IMR-90 (cell line): ENCODE data around the gene SHROOM3. TPM values are rescaled to one million over a fixed set of nuclear protein-coding genes. Genes with fewer than 3 reads are reported as not detected.

ENCODE experiments used
- ATAC-seq: fragments of 200-7000 bp; cut with Tn5 transposase; 2 replicates; pipeline ENCODE4 v1.9.1; 2020; ENCODE audit warnings: low read depth, mild to moderate bottlenecking, moderate library complexity
- BruUV-seq: library from RNA; stranded (reverse); fragments of 400-500 nt; replicated peaks from 2 replicates; lab custom pipeline; 2021; lab: Mats Ljungman, UMichigan
- CTCF ChIA-PET: fragments of 300-600 bp; formaldehyde crosslinking; extraction: SDS; loops from one replicate; lab custom pipeline; 2021; ENCODE audit warnings: antibody characterized with exemption; lab: Yijun Ruan, JAX
- POLR2A ChIA-PET: fragments of 300-600 bp; sonication (Branson Sonifier 250); formaldehyde crosslinking; loops from one replicate; lab custom pipeline; 2022; ENCODE audit warnings: antibody characterized with exemption; ENCODE audit not compliant: unreplicated experiment; lab: Charles Lee
- DNase-seq: peaks from one replicate; pipeline ENCODE4 v3.0.0; 2013
- H2AFZ ChIP-seq: replicated peaks from 2 replicates; pipeline ENCODE3; 2013; ENCODE audit warnings: low read length, mild to moderate bottlenecking; ENCODE audit not compliant: poor library complexity
- H2AK5ac ChIP-seq: 2 replicates; pipeline ENCODE4 v1.6.1; 2013; ENCODE audit warnings: low read depth, low read length, inconsistent platforms
- H2AK9ac ChIP-seq: replicated peaks from 2 replicates; pipeline ENCODE3; 2013; ENCODE audit warnings: mild to moderate bottlenecking, low read depth, low read length, moderate library complexity; ENCODE audit not compliant: poor library complexity
- H2BK120ac ChIP-seq: 2 replicates; pipeline ENCODE4 v1.6.1; 2013; ENCODE audit warnings: low read depth, low read length, inconsistent platforms
- H2BK15ac ChIP-seq: 3 replicates; pipeline ENCODE4 v1.6.1; 2013; ENCODE audit warnings: low read depth, low read length, inconsistent platforms
- H2BK20ac ChIP-seq: 2 replicates; pipeline ENCODE4 v1.6.1; 2013; ENCODE audit warnings: low read depth, mild to moderate bottlenecking, inconsistent platforms, low read length, moderate library complexity
- H2BK5ac ChIP-seq: 2 replicates; pipeline ENCODE4 v1.6.1; 2013; ENCODE audit warnings: mild to moderate bottlenecking, low read depth, low read length, inconsistent platforms; ENCODE audit not compliant: poor library complexity, severe bottlenecking
- H3K14ac ChIP-seq: replicated peaks from 2 replicates; pipeline ENCODE4 v1.6.1; 2013; ENCODE audit warnings: low read depth, low read length, inconsistent platforms
- H3K18ac ChIP-seq: 2 replicates; pipeline ENCODE4 v1.6.1; 2013; ENCODE audit warnings: low read depth, low read length, control low read depth
- H3K23ac ChIP-seq: 2 replicates; pipeline ENCODE4 v1.6.1; 2013; ENCODE audit warnings: low read depth, low read length, inconsistent platforms
- H3K27ac ChIP-seq: 2 replicates; pipeline ENCODE4 v1.5.1; 2013; ENCODE audit warnings: mild to moderate bottlenecking, control low read depth, low read length; ENCODE audit not compliant: insufficient read depth
- H3K27me3 ChIP-seq: 2 replicates; pipeline ENCODE4 v1.6.1; 2013; ENCODE audit warnings: low read length; ENCODE audit not compliant: control insufficient read depth, insufficient read depth
- H3K36me3 ChIP-seq: 2 replicates; pipeline ENCODE4 v1.6.1; 2013; ENCODE audit warnings: low read length, mixed read lengths; ENCODE audit not compliant: control insufficient read depth, insufficient read depth
- H3K4ac ChIP-seq: 2 replicates; pipeline ENCODE4 v1.6.1; 2013; ENCODE audit warnings: low read depth, low read length, inconsistent platforms
- H3K4me1 ChIP-seq: 2 replicates; pipeline ENCODE4 v1.6.1; 2013; ENCODE audit warnings: low read length, mixed read lengths; ENCODE audit not compliant: control insufficient read depth, insufficient read depth
- H3K4me2 ChIP-seq: 2 replicates; pipeline ENCODE4 v1.6.1; 2013; ENCODE audit warnings: low read depth, mild to moderate bottlenecking, control low read depth, low read length, moderate library complexity
- H3K4me3 ChIP-seq: 2 replicates; pipeline ENCODE4 v1.5.1; 2013; ENCODE audit warnings: low read depth, mild to moderate bottlenecking, control low read depth, low read length, moderate library complexity; ENCODE audit not compliant: insufficient read depth
- H3K56ac ChIP-seq: 2 replicates; pipeline ENCODE4 v1.6.1; 2013; ENCODE audit warnings: low read length, inconsistent platforms; ENCODE audit not compliant: insufficient read depth; ENCODE audit errors: extremely low read depth
- H3K79me1 ChIP-seq, 2 experiments: 2 replicates each; pipeline ENCODE4 v1.6.1; 2013; ENCODE audit warnings: low read length in 2 of 2, inconsistent platforms in 1 of 2, low read depth in 1 of 2
- H3K9ac ChIP-seq: 2 replicates; pipeline ENCODE4 v1.6.1; 2013; ENCODE audit warnings: low read depth, low read length, control low read depth
- H3K9me1 ChIP-seq: 2 replicates; pipeline ENCODE4 v1.6.1; 2013; ENCODE audit warnings: low read length, inconsistent platforms; ENCODE audit not compliant: insufficient read depth
- H3K9me3 ChIP-seq: 2 replicates; pipeline ENCODE4 v1.6.1; 2013; ENCODE audit warnings: low read length; ENCODE audit not compliant: control insufficient read depth, insufficient read depth
- H4K20me1 ChIP-seq: 2 replicates; pipeline ENCODE4 v1.6.1; 2013; ENCODE audit warnings: low read length, inconsistent platforms; ENCODE audit not compliant: insufficient read depth
- H4K5ac ChIP-seq: 2 replicates; pipeline ENCODE4 v1.6.1; 2013; ENCODE audit warnings: mild to moderate bottlenecking, low read depth, low read length, control low read depth
- H4K8ac ChIP-seq, 2 experiments: 2 replicates each; pipeline ENCODE4 v1.6.1; 2013; ENCODE audit warnings: low read depth in 2 of 2, low read length in 2 of 2, control low read depth in 1 of 2, inconsistent platforms in 1 of 2
- H4K91ac ChIP-seq: 2 replicates; pipeline ENCODE4 v1.6.1; 2013; ENCODE audit warnings: low read depth, low read length, inconsistent platforms; ENCODE audit not compliant: insufficient read depth
- BHLHE40 ChIP-seq: fragments of 150-350 bp; IDR thresholded peaks from 2 replicates; pipeline ENCODE4 v1.6.1; 2016; ENCODE audit warnings: mild to moderate bottlenecking, low read depth, low read length
- CEBPB ChIP-seq: IDR thresholded peaks from 2 replicates; pipeline ENCODE4 v1.6.1; 2012; ENCODE audit warnings: low read depth, low read length, improper control_type of control experiment
- CHD1 ChIP-seq: IDR thresholded peaks from 2 replicates; pipeline ENCODE4 v1.6.1; 2012; ENCODE audit warnings: low read depth, low read length, improper control_type of control experiment
- FOS ChIP-seq: fragments of 150-350 bp; IDR thresholded peaks from 2 replicates; pipeline ENCODE4 v1.6.1; 2016; ENCODE audit warnings: low read depth, low read length
- MAFK ChIP-seq: IDR thresholded peaks from 2 replicates; pipeline ENCODE4 v1.6.1; 2012; ENCODE audit warnings: low read depth, low read length, improper control_type of control experiment
- MAZ ChIP-seq: IDR thresholded peaks from 2 replicates; pipeline ENCODE4 v1.6.1; 2012; ENCODE audit warnings: low read depth, mild to moderate bottlenecking, low read length, improper control_type of control experiment, moderate library complexity, borderline replicate concordance
- MXI1 ChIP-seq: IDR thresholded peaks from 2 replicates; pipeline ENCODE4 v1.6.1; 2012; ENCODE audit warnings: low read depth, mild to moderate bottlenecking, low read length, moderate library complexity, borderline replicate concordance
- POLR2A ChIP-seq: IDR thresholded peaks from 2 replicates; pipeline ENCODE4 v1.6.1; 2012; ENCODE audit warnings: mild to moderate bottlenecking, low read depth, low read length
- RAD21 ChIP-seq: IDR thresholded peaks from 2 replicates; pipeline ENCODE4 v1.6.1; 2012; ENCODE audit warnings: low read length, improper control_type of control experiment
- RCOR1 ChIP-seq: IDR thresholded peaks from 2 replicates; pipeline ENCODE4 v1.6.1; 2012; ENCODE audit warnings: mild to moderate bottlenecking, low read length, improper control_type of control experiment; ENCODE audit not compliant: insufficient replicate concordance
- RFX5 ChIP-seq: IDR thresholded peaks from 2 replicates; pipeline ENCODE4 v1.8.0; 2012; ENCODE audit warnings: low read depth, mild to moderate bottlenecking, low read length, moderate library complexity
- SMC3 ChIP-seq: fragments of 150-350 bp; IDR thresholded peaks from 2 replicates; pipeline ENCODE4 v1.6.1; 2016; ENCODE audit warnings: low read depth, mild to moderate bottlenecking, antibody characterized with exemption, low read length, moderate library complexity
- WGBS, 2 experiments: methylation state at CpG; one replicate each; pipeline versions ENCODE4 v1.1.5 to v1.1.7; 2013; ENCODE audit warnings: missing lambda C conversion rate in 2 of 2; ENCODE audit not compliant: insufficient read length in 1 of 2; ENCODE audit errors: extremely low coverage in 2 of 2; 5-methylcytosine and 5-hydroxymethylcytosine counted together
- dilution Hi-C: fragments of 300-500 bp; cut with HindIII; formaldehyde crosslinking; loops from one replicate; pipeline ENCODE4 v1.14.3; 2018; ENCODE audit warnings: low sequenced_read_pairs; ENCODE audit not compliant: unreplicated experiment
- in situ Hi-C: fragments of 300-500 bp; cut with MboI; formaldehyde crosslinking; loops from 3 replicates; pipeline ENCODE4 v1.14.3; 2019; ENCODE audit warnings: low sequenced_read_pairs, inconsistent platforms, mixed read lengths
- intact Hi-C: fragments of 100-400 bp; cut with micrococcal nuclease; formaldehyde crosslinking; loops from 2 replicates; pipeline ENCODE4 v1.10.0; 2022
- polyA plus RNA-seq, 3 experiments: library from polyadenylated mRNA; depleted of rRNA; stranded (reverse); fragments of >200 nt; gene quantifications; 2 replicates each; pipeline ENCODE4 v1.2.3, GENCODE V29; 2012; ENCODE audit warnings: low replicate concordance in 1 of 3
- total RNA-seq: library from RNA; depleted of rRNA; stranded (reverse); fragments of >200 nt; gene quantifications from 2 replicates; pipeline ENCODE4 v1.2.3, GENCODE V29; 2012
- TF ChIP-seq, protein P1 (sequence below): fragments of 150-350 bp; IDR thresholded peaks from 2 replicates; pipeline ENCODE4 v1.6.1; 2017; ENCODE audit warnings: mild to moderate bottlenecking, antibody characterized with exemption, low read length, low read depth
- TF ChIP-seq, protein P2 (sequence below): fragments of 150-350 bp; IDR thresholded peaks from 2 replicates; pipeline ENCODE4 v1.6.1; 2016; ENCODE audit warnings: low read depth, mild to moderate bottlenecking, low read length, moderate library complexity, borderline replicate concordance

Gene SHROOM3
- total and polyA plus RNA-seq, 2 of the 4 experiments (the other 2 are of a cell fraction) = 10.8 to 19.5 TPM

DNA sequence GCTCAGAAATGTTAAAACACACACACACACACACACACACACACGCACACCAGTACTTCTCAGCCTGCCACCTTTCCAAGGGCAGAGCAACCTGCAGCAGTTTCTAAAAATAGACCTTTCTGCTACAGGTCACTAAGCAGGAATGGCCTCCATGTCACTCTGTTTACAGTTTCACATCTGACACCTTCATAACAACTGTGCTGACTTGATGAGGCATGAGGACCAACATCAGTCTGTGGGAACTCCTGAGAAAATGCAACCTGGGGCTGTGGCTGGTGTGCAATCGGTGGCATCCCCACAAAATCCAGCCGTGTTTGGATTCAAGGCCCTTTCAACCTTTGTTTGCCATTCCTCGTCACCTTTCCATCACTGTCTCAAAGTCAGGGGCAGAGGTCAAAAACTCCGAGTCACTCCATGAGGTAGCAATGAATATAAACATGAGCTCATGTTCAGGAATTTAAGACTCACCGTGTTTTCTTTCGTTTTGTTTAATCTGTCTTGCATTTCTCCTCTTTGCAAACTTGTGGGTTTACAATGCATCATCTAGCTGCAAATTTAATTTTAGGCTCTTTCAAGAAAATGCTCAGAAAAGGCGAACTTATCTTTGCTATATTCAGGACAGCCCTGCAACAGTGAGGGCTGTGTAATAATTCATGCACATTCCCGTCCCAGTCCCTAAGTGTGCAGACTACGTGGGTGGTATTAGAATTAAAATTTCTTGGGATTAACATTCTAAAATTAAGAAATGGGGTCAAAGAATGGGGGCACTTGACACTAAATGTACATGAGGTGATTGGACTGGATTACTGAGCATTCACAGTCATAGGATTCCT is 135.3 kb downstream of the SHROOM3 start:
- Histone ChIP-seq H3K27ac (peak overlapping the region; percentile 6), H3K9ac (peak overlapping the region; percentile 10; the same call in 1 of the 2 replicates), H3K14ac (peak overlapping the region; percentile 50), H3K4ac (peak overlapping the region; percentile 95), H3K4me3 (no peak overlapping the region), H3K23ac (peak overlapping the region; percentile 52), H3K9me1 (peaks cover 10% of the 10 kb centered on the region), H4K8ac (peak overlapping the region; percentile 7 to 68; a peak in 3 of 4 replicates), H2AK9ac (no peak overlapping the region), H3K9me3 (no peaks in the 10 kb centered on the region), H3K79me1 (peaks cover 0 to 3% of the 10 kb centered on the region in 2 experiments; a peak in 1 of 4 replicates), H3K4me1 (peaks cover 13% of the 10 kb centered on the region), H4K20me1 (no peaks in the 10 kb centered on the region), H3K4me2 (peak overlapping the region; percentile 72), H2BK120ac (peak overlapping the region; percentile 94), H4K5ac (peak overlapping the region; percentile 21; the same call in 1 of the 2 replicates), H2AK5ac (peak overlapping the region; percentile 87), H2BK5ac (peak overlapping the region; percentile 60), H3K36me3 (no peaks in the 10 kb centered on the region), H4K91ac (peak overlapping the region; percentile 68), H3K27me3 (no peaks in the 10 kb centered on the region), H2BK15ac (peak overlapping the region; percentile 64; the same call in 1 of the 3 replicates), H2AFZ (peak overlapping the region; percentile 37), H2BK20ac (peak overlapping the region; percentile 79), H3K56ac (peak overlapping the region; percentile 49; the same call in 1 of the 2 replicates), H3K18ac (peak overlapping the region; percentile 45; the same call in 1 of the 2 replicates)
- BruUV-seq = no TSS peak
- ChIA-PET CTCF (interaction anchor here (0.6 kb wide), 1 partner anchor 624 kb away, joined by 3 read pairs; no protein-coding TSS in a partner anchor), POLR2A (interaction anchor here (0.8 kb wide), 1 partner anchor 381 kb away, joined by 3 read pairs; no protein-coding TSS in a partner anchor)
- WGBS, 2 experiments = 27% methylated on average over 3 of the region's 10 CpGs; no CpG with 5 or more reads in 1 of the 2 experiments
- intact Hi-C loops = loop anchor here (5.0 kb wide), 1 partner anchor 42 kb away; no protein-coding TSS in a partner anchor
- dilution Hi-C loops = no loop called here
- ATAC-seq (peak; percentile 90), DNase-seq (peak; percentile 89)
- in situ Hi-C loops = no loop called here
- TF ChIP-seq, protein P1, sequence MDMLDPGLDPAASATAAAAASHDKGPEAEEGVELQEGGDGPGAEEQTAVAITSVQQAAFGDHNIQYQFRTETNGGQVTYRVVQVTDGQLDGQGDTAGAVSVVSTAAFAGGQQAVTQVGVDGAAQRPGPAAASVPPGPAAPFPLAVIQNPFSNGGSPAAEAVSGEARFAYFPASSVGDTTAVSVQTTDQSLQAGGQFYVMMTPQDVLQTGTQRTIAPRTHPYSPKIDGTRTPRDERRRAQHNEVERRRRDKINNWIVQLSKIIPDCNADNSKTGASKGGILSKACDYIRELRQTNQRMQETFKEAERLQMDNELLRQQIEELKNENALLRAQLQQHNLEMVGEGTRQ = no peak
- TF ChIP-seq RAD21 = no peak; the same call in 1 of the 2 replicates
- peak; percentile 35; the same call in 1 of the 2 replicates for TF ChIP-seq CEBPB
- TF ChIP-seq SMC3 = no peak
- peak; percentile 44 for TF ChIP-seq RCOR1
- TF ChIP-seq CHD1 = no peak
- TF ChIP-seq FOS = peak; percentile 55; the same call in 1 of the 2 replicates
- TF ChIP-seq MAFK = peak; percentile 29; the same call in 1 of the 2 replicates
- TF ChIP-seq, protein P2, sequence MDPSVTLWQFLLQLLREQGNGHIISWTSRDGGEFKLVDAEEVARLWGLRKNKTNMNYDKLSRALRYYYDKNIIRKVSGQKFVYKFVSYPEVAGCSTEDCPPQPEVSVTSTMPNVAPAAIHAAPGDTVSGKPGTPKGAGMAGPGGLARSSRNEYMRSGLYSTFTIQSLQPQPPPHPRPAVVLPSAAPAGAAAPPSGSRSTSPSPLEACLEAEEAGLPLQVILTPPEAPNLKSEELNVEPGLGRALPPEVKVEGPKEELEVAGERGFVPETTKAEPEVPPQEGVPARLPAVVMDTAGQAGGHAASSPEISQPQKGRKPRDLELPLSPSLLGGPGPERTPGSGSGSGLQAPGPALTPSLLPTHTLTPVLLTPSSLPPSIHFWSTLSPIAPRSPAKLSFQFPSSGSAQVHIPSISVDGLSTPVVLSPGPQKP = no peak
- TF ChIP-seq RFX5 = no peak
- TF ChIP-seq MAZ = no peak
- TF ChIP-seq BHLHE40 = peak; percentile 16; the same call in 1 of the 2 replicates
- no peak for TF ChIP-seq POLR2A
- no peak for TF ChIP-seq MXI1
